HTERT RPE-1 (cell line): ENCODE measurements around the gene STN1.

Experiments used
- in situ Hi-C: fragments of 300-500 bp; cut with MboI; formaldehyde crosslinking; loops from 4 replicates; pipeline ENCODE4 v1.14.3; 2020; ENCODE audit warnings: low sequenced_read_pairs

STN1 gene

GRCh38 chr10:103930449-103930848 lies 12.5 kb upstream of the STN1 start:
- in situ Hi-C loops = no loop called here

- in situ Hi-C loops = no loop called here
Measured at GRCh38 chr10:103929381-103929921, 11.5 kb upstream of the STN1 start.

- in situ Hi-C loops = no loop called here
Measured at GRCh38 chr10:103928784-103929183, 10.8 kb upstream of the STN1 start.

GRCh38 chr10:103926722-103927319 lies 8.8 kb upstream of the STN1 start:
- in situ Hi-C loops = no loop called here

- in situ Hi-C loops = no loop called here
Measured at GRCh38 chr10:103925591-103925990, 7.6 kb upstream of the STN1 start.

GRCh38 chr10:103923502-103923901 lies 5.5 kb upstream of the STN1 start:
- in situ Hi-C loops = no loop called here

GRCh38 chr10:103922659-103923058 lies 4.7 kb upstream of the STN1 start:
- in situ Hi-C loops = no loop called here

- in situ Hi-C loops = no loop called here
Measured at GRCh38 chr10:103921750-103922195, 3.8 kb upstream of the STN1 start.

- in situ Hi-C loops = no loop called here
Measured at GRCh38 chr10:103921248-103921647, 3.3 kb upstream of the STN1 start.

- in situ Hi-C loops = no loop called here
Measured at GRCh38 chr10:103919648-103920025, 1.7 kb upstream of the STN1 start.

GRCh38 chr10:103917302-103918052 lies 507 bp downstream of the STN1 start:
- in situ Hi-C loops = no loop called here

GRCh38 chr10:103916876-103917275 lies 1.1 kb downstream of the STN1 start:
- in situ Hi-C loops = no loop called here

- in situ Hi-C loops = no loop called here
Measured at GRCh38 chr10:103916254-103916653, 1.7 kb downstream of the STN1 start.

- in situ Hi-C loops = no loop called here
Measured at GRCh38 chr10:103915796-103916195, 2.2 kb downstream of the STN1 start.

- in situ Hi-C loops = no loop called here
Measured at GRCh38 chr10:103912759-103913158, 5.2 kb downstream of the STN1 start.

- in situ Hi-C loops = no loop called here
Measured at GRCh38 chr10:103911021-103911459, 6.9 kb downstream of the STN1 start.

- in situ Hi-C loops = no loop called here
Measured at GRCh38 chr10:103910442-103911012, 7.5 kb downstream of the STN1 start.

GRCh38 chr10:103905441-103905840 lies 12.5 kb downstream of the STN1 start:
- in situ Hi-C loops = no loop called here

- in situ Hi-C loops = no loop called here
Measured at GRCh38 chr10:103901299-103901698, 16.7 kb downstream of the STN1 start.

GRCh38 chr10:103899312-103899711 lies 18.7 kb downstream of the STN1 start:
- in situ Hi-C loops = no loop called here

GRCh38 chr10:103897241-103897774 lies 20.7 kb downstream of the STN1 start:
- in situ Hi-C loops = no loop called here

GRCh38 chr10:103896225-103896624 lies 21.8 kb downstream of the STN1 start:
- in situ Hi-C loops = no loop called here
